ENCODE results near the gene IRF2BPL.
"Not testable (repeated sequence)": the region's sequence is repeated elsewhere in the genome, so short reads cannot be mapped to it uniquely, and the experiment has no call there.

IRF2BPL gene

GRCh38 chr14:77022236-77022852 lies 6.2 kb downstream of the IRF2BPL start:
- no peak overlapping the region for H3K4me3 ChIP-seq (ENCODE audit: low read depth, low read length)
- no peak for DNase-seq (ENCODE audit: low read depth, low spot score)
- CTCF ChIA-PET = interaction anchor here (0.9 to 13.4 kb wide), 8 partner anchors 9 to 110 kb away, joined by 3 to 110 read pairs (median 21); no protein-coding TSS in a partner anchor
- POLR2A ChIA-PET = interaction anchor here (1.3 to 4.6 kb wide), 2 partner anchors 22 to 104 kb away, joined by 4 to 30 read pairs; no protein-coding TSS in a partner anchor
- TF ChIP-seq CTCF (IDR thresholded peaks at IDR 0.05; ENCODE audit: insufficient read depth, low read length, missing control alignments) = no peak

GRCh38 chr14:77021424-77021823 lies 7.1 kb downstream of the IRF2BPL start:
- H3K4me3 ChIP-seq (ENCODE audit: low read depth, low read length); DNase-seq (ENCODE audit: low read depth, low spot score); POLR2A ChIA-PET: not testable (repeated sequence)
- CTCF ChIA-PET = interaction anchor here (0.7 to 13.4 kb wide), 6 partner anchors 10 to 145 kb away, joined by 3 to 110 read pairs (median 6); no protein-coding TSS in a partner anchor

- no peak for TF ChIP-seq CTCF (IDR thresholded peaks at IDR 0.05; ENCODE audit: insufficient read depth, low read length, missing control alignments)
- POLR2A ChIA-PET = interaction anchor here (0.7 kb wide), 1 partner anchor 23 kb away, joined by 3 read pairs; no protein-coding TSS in a partner anchor
- no peak for DNase-seq (ENCODE audit: low read depth, low spot score)
- H3K4me3 ChIP-seq (ENCODE audit: low read depth, low read length) = no peak overlapping the region
- CTCF ChIA-PET = no interaction called here
These were observed 9.7 kb downstream of the IRF2BPL start for GRCh38 chr14:77018785-77019184.

GRCh38 chr14:77017666-77018065 lies 10.8 kb downstream of the IRF2BPL start:
- CTCF ChIA-PET = interaction anchor here (0.6 to 1.9 kb wide), 2 partner anchors 9 to 52 kb away, joined by 3 to 6 read pairs; no protein-coding TSS in a partner anchor
- no peak overlapping the region for H3K4me3 ChIP-seq (ENCODE audit: low read depth, low read length)
- DNase-seq (ENCODE audit: low read depth, low spot score) = no peak
- no peak for TF ChIP-seq CTCF (IDR thresholded peaks at IDR 0.05; ENCODE audit: insufficient read depth, low read length, missing control alignments)
- POLR2A ChIA-PET = interaction anchor here (0.8 kb wide), 1 partner anchor 20 kb away, joined by 3 read pairs; no protein-coding TSS in a partner anchor

GRCh38 chr14:77014734-77015133 lies 13.8 kb downstream of the IRF2BPL start:
- no peak overlapping the region for H3K4me3 ChIP-seq (ENCODE audit: low read depth, low read length)
- ChIA-PET CTCF (interaction anchor here (1.1 to 4.8 kb wide), 4 partner anchors 39 to 138 kb away, joined by 4 to 24 read pairs (median 6); no protein-coding TSS in a partner anchor), POLR2A (no interaction called here)
- TF ChIP-seq CTCF (IDR thresholded peaks at IDR 0.05; ENCODE audit: insufficient read depth, low read length, missing control alignments) = no peak
- no peak for DNase-seq (ENCODE audit: low read depth, low spot score)

- no peak for DNase-seq (ENCODE audit: low read depth, low spot score)
- H3K4me3 ChIP-seq (ENCODE audit: low read depth, low read length) = no peak overlapping the region
- ChIA-PET POLR2A (no interaction called here), CTCF (interaction anchor here (0.6 to 4.8 kb wide), 6 partner anchors 10 to 137 kb away, joined by 3 to 24 read pairs (median 5); no protein-coding TSS in a partner anchor)
- TF ChIP-seq CTCF (IDR thresholded peaks at IDR 0.05; ENCODE audit: insufficient read depth, low read length, missing control alignments) = no peak
These were observed 14.4 kb downstream of the IRF2BPL start for GRCh38 chr14:77014004-77014604.

Data from AG04449 (cell line).